Kidney (tissue), 14 donors: ENCODE measurements around the gene PTH1R. TPM values are rescaled to one million over a fixed set of nuclear protein-coding genes. Genes with fewer than 3 reads are reported as not detected.

Source experiments
- DNase-seq, 5 donors: peaks; one replicate each; pipeline ENCODE4 v3.0.0-alpha.2; 2013 to 2020
- FAIRE-seq: peaks from 2 replicates; lab custom pipeline; 2012; peaks lifted over from hg19 to GRCh38; lab: Jason Lieb, UNC
- H3K27ac ChIP-seq, 2 donors: one replicate each; pipeline ENCODE4 v1.7.0; 2013; ENCODE audit warnings: low read depth in 2 of 2, low read length in 2 of 2, inconsistent platforms in 1 of 2
- H3K27me3 ChIP-seq: one replicate; pipeline ENCODE4 v1.7.1; 2013; ENCODE audit warnings: low read length, inconsistent platforms; ENCODE audit not compliant: control insufficient read depth, insufficient read depth
- H3K36me3 ChIP-seq, 3 donors: one replicate each; pipeline versions ENCODE4 v1.7.0 to v1.7.1; 2013; ENCODE audit warnings: low read length in 3 of 3, control low read depth in 1 of 3, inconsistent platforms in 1 of 3; ENCODE audit not compliant: insufficient read depth in 3 of 3, control insufficient read depth in 2 of 3
- H3K4me1 ChIP-seq, 3 donors: one replicate each; pipeline versions ENCODE4 v1.7.0 to v1.7.1; 2013; ENCODE audit warnings: low read length in 3 of 3, inconsistent platforms in 1 of 3, low read depth in 1 of 3; ENCODE audit not compliant: control insufficient read depth in 2 of 3, insufficient read depth in 2 of 3
- H3K4me3 ChIP-seq, 3 donors: one replicate each; pipeline versions ENCODE4 v1.7.0 to v1.8.1; 2013; ENCODE audit warnings: low read length in 3 of 3, control low read depth in 1 of 3, inconsistent platforms in 1 of 3
- H3K9ac ChIP-seq, 3 donors: one replicate each; pipeline versions ENCODE4 v1.7.0 to v1.7.1; 2013; ENCODE audit warnings: low read length in 3 of 3, control low read depth in 1 of 3, inconsistent platforms in 1 of 3
- H3K9me3 ChIP-seq, 3 donors: one replicate each; pipeline versions ENCODE4 v1.7.0 to v1.7.1; 2013; ENCODE audit warnings: low read length in 3 of 3, control low read depth in 1 of 3, inconsistent platforms in 1 of 3; ENCODE audit not compliant: control insufficient read depth in 2 of 3, insufficient read depth in 1 of 3
- CTCF ChIP-seq: IDR thresholded peaks from 3 replicates; pipeline ENCODE4 v1.5.1; 2012; ENCODE audit warnings: mild to moderate bottlenecking, moderate library complexity, borderline replicate concordance; ENCODE audit not compliant: insufficient read depth; ENCODE audit errors: extremely low read depth
- intact Hi-C: fragments of 100-400 bp; cut with DNase I; formaldehyde crosslinking; loops from one replicate; pipeline ENCODE4 v1.11.1; 2022
- polyA plus RNA-seq: library from polyadenylated mRNA; stranded (reverse); fragments of 350-450 nt; fragmentation: Illumina TruSeq; extraction: RNeasy Lipid Tissue Mini Kit (QIAGEN cat#74804); gene quantifications from one replicate; pipeline ENCODE4 v1.2.3, GENCODE V29; 2014; ENCODE audit warnings: low read depth, low replicate concordance; ENCODE audit not compliant: insufficient read depth
- total RNA-seq: library from RNA; stranded (reverse); fragmentation: NEBNext Ultra II Directional; extraction: Animal tissue kit (Norgen Biotek cat#: 25700); gene quantifications from one replicate; pipeline ENCODE4 v1.2.1, GENCODE V29; 2021
- donor health status: control.
- donor health status: control.
- donor health status: control.
- donor health status: control.
- donor health status: control.
- donor health status: DM: yes; HTN: yes; CAD: no.
- donor health status: Normal renal cell carcinoma (clear cell type).

The PTH1R gene
- total and polyA plus RNA-seq, 2 donors from 2014 or later = 286 to 1,885 TPM

GRCh38 chr3:46935989-46936558 lies 58.6 kb downstream of the PTH1R start:
- intact Hi-C loops = no loop called here
- Histone ChIP-seq H3K4me3 (no peak overlapping the region), H3K9me3 (no peaks in the 10 kb centered on the region), H3K27ac (peak overlapping the region; percentile 77 to 86), H3K9ac (peak overlapping the region in 1 of 3 donors; percentile 65), H3K4me1 (peaks cover 0 to 78% (median 53%) of the 10 kb centered on the region in 3 donors), H3K36me3 (peaks cover 0 to 34% (median 18%) of the 10 kb centered on the region in 3 donors), H3K27me3 (no peaks in the 10 kb centered on the region)
- FAIRE-seq = no peak
- no peak for TF ChIP-seq CTCF
- peak in 1 of 5 donors; percentile 16 for DNase-seq

GRCh38 chr3:46936733-46937250 lies 59.3 kb downstream of the PTH1R start:
- Histone ChIP-seq H3K4me1 (peaks cover 0 to 75% (median 50%) of the 10 kb centered on the region in 3 donors), H3K4me3 (no peak overlapping the region), H3K9ac (peak overlapping the region in 1 of 3 donors; percentile 8), H3K27me3 (no peaks in the 10 kb centered on the region), H3K27ac (peak overlapping the region; percentile 4 to 86), H3K36me3 (peaks cover 0 to 34% (median 18%) of the 10 kb centered on the region in 3 donors), H3K9me3 (no peaks in the 10 kb centered on the region)
- TF ChIP-seq CTCF = no peak
- no peak for FAIRE-seq
- DNase-seq = peak in 1 of 5 donors; percentile 61
- intact Hi-C loops = no loop called here

- peaks cover 0 to 34% (median 18%) of the 10 kb centered on the region in 3 donors for H3K36me3 ChIP-seq
- no peak for TF ChIP-seq CTCF
- peak overlapping the region in 1 of 3 donors; percentile 0 for H3K9ac ChIP-seq
- peaks cover 0 to 73% (median 50%) of the 10 kb centered on the region in 3 donors for H3K4me1 ChIP-seq
- H3K9me3 ChIP-seq = no peaks in the 10 kb centered on the region
- H3K27ac ChIP-seq = peak overlapping the region in 1 of 2 donors; percentile 48
- intact Hi-C loops = no loop called here
- no peaks in the 10 kb centered on the region for H3K27me3 ChIP-seq
- FAIRE-seq (no peak), DNase-seq (peak in 1 of 5 donors; percentile 37)
- H3K4me3 ChIP-seq = no peak overlapping the region
Observed at GRCh38 chr3:46938118-46938517, 60.6 kb downstream of the PTH1R start.
